Caco-2 (cell line): ENCODE data around the gene GPR183. TPM values are rescaled to one million over a fixed set of nuclear protein-coding genes. Genes with fewer than 3 reads are reported as not detected.

Experiments
- BruUV-seq: library from RNA; stranded (reverse); fragments of 400-500 nt; replicated peaks from 2 replicates; lab custom pipeline; 2021; lab: Mats Ljungman, UMichigan
- CTCF ChIA-PET: fragments of 300-600 bp; sonication (Branson Sonifier 250); formaldehyde crosslinking; loops from one replicate; lab custom pipeline; 2022; ENCODE audit warnings: antibody characterized with exemption; lab: Charles Lee
- POLR2A ChIA-PET: fragments of 300-600 bp; sonication (Branson Sonifier 250); formaldehyde crosslinking; loops from one replicate; lab custom pipeline; 2022; ENCODE audit warnings: antibody characterized with exemption; lab: Charles Lee
- DNase-seq, 2 experiments: peaks; one replicate each; pipeline versions ENCODE4 v3.0.0 to v3.0.0-alpha.2; 2020 to 2022
- H3K27me3 ChIP-seq: replicated peaks from 2 replicates; pipeline ENCODE4 v1.6.0; 2011; ENCODE audit warnings: low read length; ENCODE audit not compliant: control insufficient read depth, insufficient read depth
- H3K36me3 ChIP-seq: 2 replicates; pipeline ENCODE4 v1.5.1; 2011; ENCODE audit warnings: low read length; ENCODE audit not compliant: control insufficient read depth, insufficient read depth
- H3K4me1 ChIP-seq: fragments of 250-450 bp; sonication (Bioruptor Pico); 2 replicates; pipeline ENCODE4 v1.5.1; 2020; ENCODE audit warnings: mild to moderate bottlenecking
- H3K4me3 ChIP-seq: 2 replicates; pipeline ENCODE4 v1.5.1; 2011; ENCODE audit warnings: low read depth, mild to moderate bottlenecking, control low read depth, low read length
- H3K9me3 ChIP-seq: fragments of 250-450 bp; sonication (Bioruptor Pico); 2 replicates; pipeline ENCODE4 v1.5.1; 2020; ENCODE audit warnings: mild to moderate bottlenecking, moderate library complexity
- H3K27ac Mint-ChIP-seq: one replicate; pipeline ENCODE4 v1.8.0; 2022; ENCODE audit warnings: mixed read lengths; ENCODE audit not compliant: unreplicated experiment
- H3K27me3 Mint-ChIP-seq: one replicate; pipeline ENCODE4 v1.8.0; 2022; ENCODE audit warnings: mixed read lengths; ENCODE audit not compliant: insufficient read depth, unreplicated experiment
- H3K36me3 Mint-ChIP-seq: one replicate; pipeline ENCODE4 v1.8.0; 2022; ENCODE audit warnings: mild to moderate bottlenecking, mixed read lengths; ENCODE audit not compliant: insufficient read depth, unreplicated experiment
- H3K4me1 Mint-ChIP-seq: one replicate; pipeline ENCODE4 v1.8.0; 2022; ENCODE audit warnings: low read depth, mixed read lengths; ENCODE audit not compliant: unreplicated experiment
- H3K4me3 Mint-ChIP-seq: one replicate; pipeline ENCODE4 v1.8.0; 2022; ENCODE audit warnings: mild to moderate bottlenecking, moderate library complexity, mixed read lengths; ENCODE audit not compliant: unreplicated experiment
- H3K9me3 Mint-ChIP-seq: one replicate; pipeline ENCODE4 v1.8.0; 2022; ENCODE audit warnings: mixed read lengths; ENCODE audit not compliant: unreplicated experiment
- CTCF ChIP-seq, 2 experiments: fragments of 200-600 bp in 1 of 2; IDR thresholded peaks; 1 replicate in 1 of 2; 2 replicates in 1 of 2; pipeline versions ENCODE4 v1.5.1 to v1.8.0; 2011 to 2022; ENCODE audit warnings: antibody characterized with exemption in 1 of 2, control low read depth in 1 of 2, inconsistent platforms in 1 of 2, low read depth in 1 of 2, low read length in 1 of 2, mild to moderate bottlenecking in 1 of 2, moderate library complexity in 1 of 2; ENCODE audit not compliant: insufficient read depth in 1 of 2, severe bottlenecking in 1 of 2, unreplicated experiment in 1 of 2
- intact Hi-C: fragments of 100-400 bp; cut with micrococcal nuclease; formaldehyde crosslinking; loops from one replicate; pipeline ENCODE4 v1.10.0; 2022; ENCODE audit not compliant: unreplicated experiment
- total RNA-seq: library from RNA; stranded (reverse); gene quantifications from 2 replicates; pipeline ENCODE4 v1.2.3, GENCODE V29; 2022

Gene GPR183
- total RNA-seq, 1 experiment from 2014 or later = not detected

- BruUV-seq = no TSS peak
- H3K36me3 Mint-ChIP-seq = peaks cover 18% of the 10 kb centered on the region
- H3K27ac Mint-ChIP-seq = no peak overlapping the region
- no peaks in the 10 kb centered on the region for H3K4me1 Mint-ChIP-seq
- TF ChIP-seq CTCF (IDR thresholded peaks at IDR 0.05; ENCODE audit: insufficient read depth in 1 of 2, low read depth in 1 of 2, low read length in 1 of 2, severe bottlenecking in 1 of 2, unreplicated experiment in 1 of 2) = no peak
- H3K9me3 ChIP-seq = no peaks in the 10 kb centered on the region
- peaks cover 2% of the 10 kb centered on the region; the same call in 1 of the 2 replicates for H3K36me3 ChIP-seq
- POLR2A ChIA-PET = no interaction called here
- H3K27me3 ChIP-seq = no peaks in the 10 kb centered on the region
- H3K27me3 Mint-ChIP-seq = no peaks in the 10 kb centered on the region
- intact Hi-C loops = no loop called here
- no peak overlapping the region for H3K4me3 ChIP-seq
- no peak for DNase-seq
- no peaks in the 10 kb centered on the region for H3K4me1 ChIP-seq
- H3K9me3 Mint-ChIP-seq = no peaks in the 10 kb centered on the region
- CTCF ChIA-PET = no interaction called here
- H3K4me3 Mint-ChIP-seq = no peak overlapping the region
Measured at GRCh38 chr13:99272481-99272880, 34.7 kb downstream of the GPR183 start.

GRCh38 chr13:99271249-99271648, 36.0 kb downstream of the GPR183 start:
- Mint-ChIP-seq H3K4me1 (no peaks in the 10 kb centered on the region), H3K9me3 (no peaks in the 10 kb centered on the region), H3K27ac (no peak overlapping the region), H3K36me3 (peaks cover 17% of the 10 kb centered on the region), H3K4me3 (no peak overlapping the region), H3K27me3 (no peaks in the 10 kb centered on the region)
- BruUV-seq = no TSS peak
- Histone ChIP-seq H3K36me3 (peaks cover 2% of the 10 kb centered on the region; the same call in 1 of the 2 replicates), H3K9me3 (no peaks in the 10 kb centered on the region), H3K4me1 (no peaks in the 10 kb centered on the region), H3K27me3 (no peaks in the 10 kb centered on the region), H3K4me3 (no peak overlapping the region)
- intact Hi-C loops = no loop called here
- ChIA-PET POLR2A (no interaction called here), CTCF (interaction anchor here (0.6 kb wide), 1 partner anchor 316 kb away, joined by 3 read pairs; no protein-coding TSS in a partner anchor)
- DNase-seq = no peak
- TF ChIP-seq CTCF (IDR thresholded peaks at IDR 0.05; ENCODE audit: insufficient read depth in 1 of 2, low read depth in 1 of 2, low read length in 1 of 2, severe bottlenecking in 1 of 2, unreplicated experiment in 1 of 2) = no peak

GRCh38 chr13:99270518-99270917, 36.7 kb downstream of the GPR183 start:
- H3K36me3 ChIP-seq = peaks cover 2% of the 10 kb centered on the region; the same call in 1 of the 2 replicates
- no TSS peak for BruUV-seq
- TF ChIP-seq CTCF (IDR thresholded peaks at IDR 0.05; ENCODE audit: insufficient read depth in 1 of 2, low read depth in 1 of 2, low read length in 1 of 2, severe bottlenecking in 1 of 2, unreplicated experiment in 1 of 2) = no peak
- H3K27me3 Mint-ChIP-seq = no peaks in the 10 kb centered on the region
- H3K4me1 Mint-ChIP-seq = no peaks in the 10 kb centered on the region
- H3K9me3 Mint-ChIP-seq = no peaks in the 10 kb centered on the region
- H3K27ac Mint-ChIP-seq = no peak overlapping the region
- no peak overlapping the region for H3K4me3 Mint-ChIP-seq
- no peaks in the 10 kb centered on the region for H3K27me3 ChIP-seq
- H3K4me1 ChIP-seq = no peaks in the 10 kb centered on the region
- ChIA-PET POLR2A (no interaction called here), CTCF (interaction anchor here (0.6 to 1.4 kb wide), 2 partner anchors 166 to 317 kb away, joined by 3 to 8 read pairs; no protein-coding TSS in a partner anchor)
- H3K36me3 Mint-ChIP-seq = peaks cover 19% of the 10 kb centered on the region
- no peak overlapping the region for H3K4me3 ChIP-seq
- no peaks in the 10 kb centered on the region for H3K9me3 ChIP-seq
- DNase-seq = no peak
- intact Hi-C loops = no loop called here
